ENCODE measurements around the gene CST9. TPM values are rescaled to one million over a fixed set of nuclear protein-coding genes. Genes with fewer than 3 reads are reported as not detected.

Gene CST9
- total RNA-seq, 1 experiment from 2014 or later: not detected

DNA sequence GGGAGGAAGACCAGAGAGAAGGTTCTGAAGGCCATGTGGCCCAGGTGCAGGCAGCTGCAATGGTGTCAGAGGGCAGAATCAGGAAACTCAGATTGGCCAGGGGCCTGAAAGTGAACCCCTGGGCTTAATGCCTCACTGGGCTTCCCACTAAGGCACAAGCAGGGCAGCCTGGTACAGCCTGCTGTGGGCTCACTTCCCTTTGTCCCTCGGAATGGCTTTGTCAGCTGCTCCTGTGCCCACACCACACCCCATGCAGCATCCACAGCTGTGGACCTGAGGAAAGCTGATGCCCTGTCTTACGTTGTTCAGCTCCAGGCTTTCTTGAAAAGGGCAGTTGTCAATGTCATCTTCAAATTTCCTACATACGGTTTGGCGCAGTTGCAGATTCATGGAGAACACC, 2.4 kb downstream of the CST9 start:
- Histone ChIP-seq H3K27ac (ENCODE audit: insufficient read length, low read depth, low read length) (no peak overlapping the region), H2AK5ac (ENCODE audit: insufficient read length, low read length) (no peak overlapping the region), H3K4me2 (ENCODE audit: insufficient read depth, insufficient read length, low read length) (no peak overlapping the region), H3K18ac (ENCODE audit: insufficient read length, low read depth, low read length) (no peak overlapping the region), H3K23me2 (ENCODE audit: insufficient read length, low read depth, low read length, poor library complexity, severe bottlenecking) (no peaks in the 10 kb centered on the region), H3K27me3 (ENCODE audit: insufficient read depth, low read length) (no peaks in the 10 kb centered on the region), H4K20me1 (ENCODE audit: control insufficient read depth, insufficient read depth, insufficient read length) (no peaks in the 10 kb centered on the region), H3K4me1 (ENCODE audit: insufficient read depth, low read length) (no peaks in the 10 kb centered on the region), H2AFZ (ENCODE audit: low read length) (no peak overlapping the region), H3K9ac (ENCODE audit: extremely low read depth, insufficient read length, low read length) (no peak overlapping the region), H3K56ac (ENCODE audit: insufficient read length, low read depth, low read length) (no peak overlapping the region), H2BK120ac (ENCODE audit: low read depth, low read length, poor library complexity, severe bottlenecking) (no peak overlapping the region), H3K79me1 (ENCODE audit: insufficient read depth, low read depth, low read length, poor library complexity, severe bottlenecking) (no peaks in the 10 kb centered on the region), H3K23ac (ENCODE audit: insufficient read length, low read depth, low read length) (no peak overlapping the region), H3K79me2 (ENCODE audit: insufficient read depth, low read length) (no peaks in the 10 kb centered on the region), H4K5ac (ENCODE audit: insufficient read length, low read depth, low read length) (no peak overlapping the region), H3K14ac (ENCODE audit: insufficient read depth, low read length) (no peak overlapping the region), H2BK15ac (ENCODE audit: low read depth, low read length) (no peak overlapping the region), H3T11ph (ENCODE audit: low read length) (no peak overlapping the region), H2BK20ac (ENCODE audit: low read depth, low read length, poor library complexity, severe bottlenecking) (no peak overlapping the region), H2BK5ac (ENCODE audit: insufficient read length, low read length) (no peak overlapping the region), H3K9me3 (ENCODE audit: control insufficient read depth, low read depth, low read length) (no peaks in the 10 kb centered on the region), H3K4ac (ENCODE audit: low read depth, low read length) (no peak overlapping the region), H2BK12ac (ENCODE audit: insufficient read length, low read depth, low read length) (no peak overlapping the region), H4K91ac (ENCODE audit: insufficient read length, low read depth, low read length) (no peak overlapping the region), H4K8ac (replicated peaks; ENCODE audit: insufficient read length, low read depth, low read length) (no peak overlapping the region)
- no peaks in the 10 kb centered on the region for H3K9me3 Mint-ChIP-seq
- WGBS (ENCODE audit: extremely low coverage, insufficient read length, low lambda C conversion rate): no CpG with 5 or more reads among the region's 4 CpGs
- peaks cover 4 to 24% of the 10 kb centered on the region in 2 experiments for H3K4me1 Mint-ChIP-seq
- DNase-seq: no peak
- peaks cover 13% of the 10 kb centered on the region for H3K27me3 Mint-ChIP-seq (ENCODE audit: low read depth)
- no peaks in the 10 kb centered on the region for H3K36me3 Mint-ChIP-seq (ENCODE audit: insufficient read depth in 1 of 3, low read depth in 3 of 3)
- no peak overlapping the region for H3K27ac Mint-ChIP-seq
- TF ChIP-seq, protein P1, sequence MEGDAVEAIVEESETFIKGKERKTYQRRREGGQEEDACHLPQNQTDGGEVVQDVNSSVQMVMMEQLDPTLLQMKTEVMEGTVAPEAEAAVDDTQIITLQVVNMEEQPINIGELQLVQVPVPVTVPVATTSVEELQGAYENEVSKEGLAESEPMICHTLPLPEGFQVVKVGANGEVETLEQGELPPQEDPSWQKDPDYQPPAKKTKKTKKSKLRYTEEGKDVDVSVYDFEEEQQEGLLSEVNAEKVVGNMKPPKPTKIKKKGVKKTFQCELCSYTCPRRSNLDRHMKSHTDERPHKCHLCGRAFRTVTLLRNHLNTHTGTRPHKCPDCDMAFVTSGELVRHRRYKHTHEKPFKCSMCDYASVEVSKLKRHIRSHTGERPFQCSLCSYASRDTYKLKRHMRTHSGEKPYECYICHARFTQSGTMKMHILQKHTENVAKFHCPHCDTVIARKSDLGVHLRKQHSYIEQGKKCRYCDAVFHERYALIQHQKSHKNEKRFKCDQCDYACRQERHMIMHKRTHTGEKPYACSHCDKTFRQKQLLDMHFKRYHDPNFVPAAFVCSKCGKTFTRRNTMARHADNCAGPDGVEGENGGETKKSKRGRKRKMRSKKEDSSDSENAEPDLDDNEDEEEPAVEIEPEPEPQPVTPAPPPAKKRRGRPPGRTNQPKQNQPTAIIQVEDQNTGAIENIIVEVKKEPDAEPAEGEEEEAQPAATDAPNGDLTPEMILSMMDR (conservative IDR thresholded peaks at IDR 0.05): no peak
- H3K4me3 Mint-ChIP-seq: no peak overlapping the region
